Mucosa of descending colon (tissue), 3 donors: Measurements from ENCODE around the gene RIPOR2. TPM values are rescaled to one million over a fixed set of nuclear protein-coding genes. Genes with fewer than 3 reads are reported as not detected.

Experiments used
- ATAC-seq: fragments of 200-7000 bp; cut with Tn5 transposase; one replicate; pipeline ENCODE4 v1.9.1; 2020; ENCODE audit warnings: mild to moderate bottlenecking, moderate library complexity
- DNase-seq, 3 donors: peaks; one replicate each; pipeline ENCODE4 v3.0.0-alpha.2; 2020
- H3K36me3 ChIP-seq: fragments of 200-600 bp; one replicate; pipeline ENCODE4 v1.8.0; 2021; ENCODE audit warnings: low read depth, mild to moderate bottlenecking
- H3K4me1 ChIP-seq: fragments of 200-600 bp; one replicate; pipeline ENCODE4 v1.8.0; 2021; ENCODE audit warnings: low read depth, mild to moderate bottlenecking
- H3K4me3 ChIP-seq: fragments of 200-600 bp; one replicate; pipeline ENCODE4 v1.8.0; 2021; ENCODE audit warnings: mild to moderate bottlenecking
- H3K9me3 ChIP-seq: fragments of 200-600 bp; one replicate; pipeline ENCODE4 v1.8.0; 2021; ENCODE audit warnings: mild to moderate bottlenecking
- CTCF ChIP-seq: fragments of 200-600 bp; IDR thresholded peaks from one replicate; pipeline ENCODE4 v1.8.0; 2022; ENCODE audit warnings: antibody characterized with exemption, mild to moderate bottlenecking
- intact Hi-C, 2 donors: fragments of 100-400 bp; cut with DNase I in 1 of 2; cut with micrococcal nuclease in 1 of 2; formaldehyde crosslinking; loops; one replicate each; pipeline versions ENCODE4 v1.11.0 to v1.11.1; 2022; cut with DNase I, micrococcal nuclease
- total RNA-seq, 3 donors: library from RNA; stranded (reverse); fragmentation: NEBNext Ultra II Directional in 2 of 3; extraction: Animal tissue kit (Norgen Biotek cat#: 25700) in 2 of 3; gene quantifications; one replicate each; pipeline versions ENCODE4 v1.2.1 to v1.2.4, GENCODE V29; 2021 to 2023
- donor health status: DM: no; HTN: no; CAD: no; lungs with moderate emphysema.
- donor health status: DM: no; HTN: no; CAD: no.
- donor health status: DM: no; HTN: yes; CAD: no.

The RIPOR2 gene
- total RNA-seq, 3 donors from 2014 or later = 2.9 to 4.7 (median 4.1) TPM

GRCh38 chr6:24868765-24869164, 67.0 kb downstream of the RIPOR2 start:
- TF ChIP-seq CTCF = no peak
- intact Hi-C loops = no loop called here

GRCh38 chr6:24867104-24867703, 68.6 kb downstream of the RIPOR2 start:
- H3K4me3 ChIP-seq = no peak overlapping the region
- intact Hi-C loops = no loop called here
- no peaks in the 10 kb centered on the region for H3K4me1 ChIP-seq
- no peak for ATAC-seq
- H3K9me3 ChIP-seq = no peaks in the 10 kb centered on the region
- no peak for TF ChIP-seq CTCF
- no peaks in the 10 kb centered on the region for H3K36me3 ChIP-seq
- no peak for DNase-seq

More at GRCh38 chr6:24868765-24869164, 67.0 kb downstream of the RIPOR2 start:
- no peaks in the 10 kb centered on the region for H3K36me3 ChIP-seq
- ATAC-seq (no peak), DNase-seq (no peak)
- no peaks in the 10 kb centered on the region for H3K4me1 ChIP-seq
- no peaks in the 10 kb centered on the region for H3K9me3 ChIP-seq
- no peak overlapping the region for H3K4me3 ChIP-seq

- no peak for ATAC-seq
- no peaks in the 10 kb centered on the region for H3K36me3 ChIP-seq
- no peaks in the 10 kb centered on the region for H3K4me1 ChIP-seq
- H3K9me3 ChIP-seq = no peaks in the 10 kb centered on the region
- intact Hi-C loops = no loop called here
- no peak for DNase-seq
- no peak for TF ChIP-seq CTCF
- H3K4me3 ChIP-seq = no peak overlapping the region
These were observed 70.6 kb downstream of the RIPOR2 start for GRCh38 chr6:24865161-24865560.

- ATAC-seq (no peak), DNase-seq (no peak)
- no peak overlapping the region for H3K4me3 ChIP-seq
- TF ChIP-seq CTCF = no peak
- intact Hi-C loops = no loop called here
- no peaks in the 10 kb centered on the region for H3K9me3 ChIP-seq
- no peaks in the 10 kb centered on the region for H3K4me1 ChIP-seq
- H3K36me3 ChIP-seq = no peaks in the 10 kb centered on the region
These were observed 71.4 kb downstream of the RIPOR2 start for GRCh38 chr6:24864343-24864742.

GRCh38 chr6:24861934-24862333, 73.8 kb downstream of the RIPOR2 start:
- intact Hi-C loops = no loop called here
- ATAC-seq (peak; percentile 45), DNase-seq (no peak)

More at GRCh38 chr6:24861934-24862333, 73.8 kb downstream of the RIPOR2 start:
- no peaks in the 10 kb centered on the region for H3K36me3 ChIP-seq
- H3K4me1 ChIP-seq = peaks cover 9% of the 10 kb centered on the region
- TF ChIP-seq CTCF = no peak
- H3K4me3 ChIP-seq = no peak overlapping the region
- no peaks in the 10 kb centered on the region for H3K9me3 ChIP-seq
